Activated naive CD8-positive, alpha-beta T cell treated with anti-CD3 and anti-CD28 coated beads for 36 hours (primary cell): ENCODE measurements around the gene OR2T10. TPM values are rescaled to one million over a fixed set of nuclear protein-coding genes. Genes with fewer than 3 reads are reported as not detected.
"Not testable (repeated sequence)": the region's sequence is repeated elsewhere in the genome, so short reads cannot be mapped to it uniquely, and the experiment has no call there.

Experiments
- DNase-seq: peaks from one replicate; pipeline ENCODE4 v3.0.0; 2021
- H3K27ac Mint-ChIP-seq: one replicate; pipeline ENCODE4 v1.8.0; 2022; ENCODE audit warnings: mild to moderate bottlenecking, moderate library complexity, mixed read lengths
- H3K27me3 Mint-ChIP-seq: one replicate; pipeline ENCODE4 v1.8.0; 2022; ENCODE audit warnings: mild to moderate bottlenecking, mixed read lengths
- H3K36me3 Mint-ChIP-seq: one replicate; pipeline ENCODE4 v1.8.0; 2021; ENCODE audit warnings: mild to moderate bottlenecking, mixed read lengths
- H3K4me1 Mint-ChIP-seq: one replicate; pipeline ENCODE4 v1.8.0; 2021; ENCODE audit warnings: mixed read lengths
- H3K4me3 Mint-ChIP-seq: one replicate; pipeline ENCODE4 v1.8.0; 2022; ENCODE audit warnings: mild to moderate bottlenecking, moderate library complexity, mixed read lengths
- H3K9me3 Mint-ChIP-seq: one replicate; pipeline ENCODE4 v1.8.0; 2022; ENCODE audit warnings: mixed read lengths
- total RNA-seq, 2 experiments: library from RNA; stranded (reverse); gene quantifications; one replicate each; pipeline ENCODE4 v1.2.3, GENCODE V29; 2021

The OR2T10 gene
- total RNA-seq, 2 experiments from 2014 or later, result not detected

DNA sequence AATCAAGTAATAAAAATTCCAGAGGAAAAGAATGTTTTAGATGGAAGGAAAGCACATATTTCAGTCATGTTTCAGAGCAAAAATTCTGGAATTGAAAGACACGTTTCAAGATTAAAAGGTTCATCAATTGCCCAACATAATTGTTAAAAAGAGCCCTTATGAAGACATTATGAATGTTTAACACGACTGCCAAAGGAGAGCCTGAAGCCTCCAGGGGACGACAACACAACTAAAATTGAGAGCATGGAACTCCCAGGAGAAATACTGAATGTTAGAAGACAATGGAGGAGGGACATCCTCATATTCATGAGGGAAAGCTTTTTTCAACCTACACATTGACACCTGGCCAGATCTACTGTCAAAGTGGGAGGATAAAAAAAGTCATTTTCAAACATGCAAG is 21.4 kb upstream of the OR2T10 start:
- Mint-ChIP-seq H3K9me3 (peaks cover 1% of the 10 kb centered on the region), H3K27ac (no peak overlapping the region), H3K4me1 (peaks cover 10% of the 10 kb centered on the region), H3K36me3 (peaks cover 2% of the 10 kb centered on the region), H3K27me3 (no peaks in the 10 kb centered on the region), H3K4me3 (no peak overlapping the region)
- peak; percentile 8 for DNase-seq

DNA sequence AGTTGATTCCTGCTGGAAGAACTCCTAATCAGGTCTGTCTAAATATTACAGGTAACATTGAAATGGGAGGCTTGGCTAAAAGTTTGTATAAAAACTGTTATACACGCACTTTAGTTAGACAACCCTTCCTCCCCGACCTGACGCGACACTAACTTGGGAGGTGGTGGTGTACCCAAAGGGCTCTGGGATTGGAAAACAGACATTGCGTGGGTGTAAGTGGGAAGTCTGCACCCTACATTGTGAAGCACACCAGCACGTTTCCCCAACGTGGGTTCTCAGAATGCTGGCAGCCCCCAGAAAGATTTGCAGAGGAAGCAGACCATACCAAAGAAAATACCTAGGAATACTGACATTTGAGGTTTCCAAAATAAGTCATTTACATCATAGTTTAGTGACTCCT is 20.6 kb upstream of the OR2T10 start:
- H3K27me3 Mint-ChIP-seq, result no peaks in the 10 kb centered on the region
- no peak for DNase-seq
- peaks cover 2% of the 10 kb centered on the region for H3K36me3 Mint-ChIP-seq
- no peak overlapping the region for H3K27ac Mint-ChIP-seq
- no peak overlapping the region for H3K4me3 Mint-ChIP-seq
- H3K4me1 Mint-ChIP-seq, result peaks cover 15% of the 10 kb centered on the region
- peaks cover 1% of the 10 kb centered on the region for H3K9me3 Mint-ChIP-seq

DNA sequence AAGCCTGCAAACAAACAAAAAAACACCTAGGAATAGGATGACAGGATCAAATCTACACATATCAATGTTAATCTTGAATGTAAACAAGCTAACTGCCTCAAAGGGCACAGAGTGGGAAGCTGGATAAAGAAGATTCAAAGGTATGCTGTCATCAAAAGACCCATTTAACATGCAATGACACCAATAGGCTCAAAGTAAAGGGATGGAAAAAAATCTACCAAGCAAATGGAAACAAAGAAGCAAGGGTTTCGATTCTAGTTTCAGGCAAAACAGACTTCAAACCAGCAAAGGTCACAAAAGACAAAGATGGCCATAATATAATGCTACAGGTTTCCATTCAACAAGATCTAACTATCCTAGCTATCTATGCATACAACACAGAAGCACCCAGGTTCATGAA is 16.2 kb upstream of the OR2T10 start:
- H3K4me3 Mint-ChIP-seq, result no peak overlapping the region
- no peak for DNase-seq
- no peaks in the 10 kb centered on the region for H3K27me3 Mint-ChIP-seq
- peaks cover 21% of the 10 kb centered on the region for H3K4me1 Mint-ChIP-seq
- peaks cover 2% of the 10 kb centered on the region for H3K36me3 Mint-ChIP-seq
- H3K9me3 Mint-ChIP-seq, result peaks cover 1% of the 10 kb centered on the region
- H3K27ac Mint-ChIP-seq, result peak overlapping the region; percentile 84

DNA sequence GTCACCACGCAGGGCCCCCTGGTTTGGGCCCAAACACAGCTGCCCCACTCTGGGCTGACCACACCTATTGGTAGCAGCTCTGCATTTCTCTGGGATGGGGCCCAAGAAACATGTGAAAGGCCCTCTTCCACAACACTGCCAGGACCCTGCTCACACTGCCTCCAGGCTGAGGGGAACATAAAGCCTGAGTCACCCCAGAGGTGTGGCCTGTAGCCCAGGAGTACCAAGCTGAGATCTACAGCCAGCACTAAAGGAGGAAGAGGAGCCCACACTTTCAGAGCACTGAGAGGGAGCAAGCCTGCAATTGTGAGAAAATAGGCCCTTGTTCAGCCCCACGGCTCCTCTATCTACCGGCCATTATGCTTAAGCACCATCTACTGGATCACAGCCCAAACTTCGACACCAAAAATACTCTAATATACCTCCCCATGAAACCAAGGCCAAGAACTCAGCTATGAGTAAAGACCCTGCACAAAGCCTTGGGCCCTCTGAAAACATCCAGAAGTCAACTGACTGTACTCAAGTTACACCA is 14.4 kb upstream of the OR2T10 start:
- Mint-ChIP-seq H3K9me3 (peaks cover 1% of the 10 kb centered on the region), H3K27me3 (no peaks in the 10 kb centered on the region), H3K36me3 (peaks cover 2% of the 10 kb centered on the region), H3K27ac (no peak overlapping the region), H3K4me1 (peaks cover 19% of the 10 kb centered on the region), H3K4me3 (no peak overlapping the region)
- peak; percentile 6 for DNase-seq

DNA sequence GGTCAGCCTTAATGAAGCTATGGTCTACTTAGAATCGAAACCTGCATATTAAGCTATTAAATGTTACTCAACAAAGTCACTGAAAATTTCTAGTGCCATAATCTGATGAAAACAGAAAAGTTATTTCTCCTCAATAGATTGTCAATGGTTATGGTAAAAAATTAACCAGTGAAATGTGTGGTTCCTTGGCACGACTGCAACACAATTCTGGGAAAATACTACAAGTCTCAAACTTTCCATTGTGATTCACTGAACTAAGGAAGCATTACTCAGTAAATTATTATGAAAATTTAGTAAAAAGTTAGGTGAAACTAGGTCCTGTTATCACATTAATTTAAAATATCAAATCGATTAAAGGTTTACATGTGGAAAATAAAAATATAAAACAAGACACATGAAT is 12.8 kb upstream of the OR2T10 start:
- no peak for DNase-seq
- Mint-ChIP-seq H3K9me3 (peaks cover 1% of the 10 kb centered on the region), H3K4me3 (no peak overlapping the region), H3K4me1 (peaks cover 16% of the 10 kb centered on the region), H3K27me3 (no peaks in the 10 kb centered on the region), H3K36me3 (peaks cover 2% of the 10 kb centered on the region), H3K27ac (peak overlapping the region; percentile 29)

DNA sequence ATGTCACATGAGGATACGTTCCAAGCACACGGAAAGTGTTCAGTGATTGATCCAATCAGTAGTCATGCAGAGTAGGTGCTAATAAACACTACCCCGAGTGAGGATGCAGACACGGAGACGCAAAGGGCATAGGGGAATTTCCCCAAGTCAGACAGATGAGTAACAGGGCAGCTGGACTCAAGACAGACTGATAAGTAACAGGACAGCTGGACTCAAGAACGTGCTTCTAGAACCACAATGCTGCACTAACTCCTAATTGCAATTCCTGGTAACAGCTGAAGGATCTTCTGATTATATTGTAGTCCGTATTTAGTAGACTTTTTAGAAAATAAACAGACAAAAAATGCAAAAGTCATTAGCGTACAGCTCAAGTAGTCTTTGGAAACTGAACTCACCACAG is 1.9 kb upstream of the OR2T10 start:
- no peaks in the 10 kb centered on the region for H3K9me3 Mint-ChIP-seq
- H3K4me1 Mint-ChIP-seq, result peaks cover 4% of the 10 kb centered on the region
- H3K4me3 Mint-ChIP-seq, result no peak overlapping the region
- H3K27me3 Mint-ChIP-seq, result no peaks in the 10 kb centered on the region
- H3K36me3 Mint-ChIP-seq, result peaks cover 3% of the 10 kb centered on the region
- no peak for DNase-seq
- H3K27ac Mint-ChIP-seq, result no peak overlapping the region

DNA sequence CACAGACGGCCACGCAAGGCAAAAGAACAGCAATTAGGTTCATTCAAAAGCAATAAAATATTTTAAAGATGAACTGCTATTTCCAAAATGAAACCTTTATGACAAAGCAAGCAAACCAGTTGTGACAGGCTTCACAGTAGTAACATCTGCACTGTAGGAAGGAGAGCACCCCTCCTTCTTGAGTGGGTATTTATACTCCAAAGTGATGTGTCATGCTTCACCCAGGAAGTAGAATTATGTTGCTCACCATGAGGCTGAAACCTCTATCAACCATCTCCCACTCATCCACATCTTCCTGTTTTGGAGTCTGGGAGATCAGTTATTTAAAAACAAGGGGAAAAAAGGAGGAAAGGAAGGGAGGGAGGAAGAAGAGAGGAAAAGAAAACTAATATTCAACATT is 885 bp downstream of the OR2T10 start:
- DNase-seq, result no peak
- Mint-ChIP-seq H3K27me3 (no peaks in the 10 kb centered on the region), H3K27ac (no peak overlapping the region), H3K4me1 (peaks cover 4% of the 10 kb centered on the region), H3K4me3 (no peak overlapping the region), H3K9me3 (no peaks in the 10 kb centered on the region), H3K36me3 (no peaks in the 10 kb centered on the region)

DNA sequence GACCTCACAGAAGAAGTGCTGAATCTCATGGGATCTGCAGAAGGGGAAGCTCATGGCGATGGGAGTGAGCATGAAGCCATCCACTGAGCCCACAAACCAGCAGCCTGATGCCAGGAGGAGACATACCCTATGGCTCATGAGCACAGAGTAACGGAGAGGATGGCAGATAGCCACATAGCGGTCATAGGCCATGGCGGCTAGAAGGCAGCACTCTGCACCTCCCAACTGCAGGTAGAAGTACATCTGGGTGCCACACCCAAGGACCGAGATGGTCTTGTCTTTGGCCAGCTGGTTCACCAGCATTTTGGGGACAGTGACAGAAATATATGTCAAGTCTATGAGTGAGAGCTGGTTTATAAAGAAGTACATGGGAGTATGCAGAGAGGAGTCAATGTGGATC is 4.3 kb downstream of the OR2T10 start:
- Mint-ChIP-seq H3K27ac (no peak overlapping the region), H3K4me3 (no peak overlapping the region), H3K4me1 (peaks cover 4% of the 10 kb centered on the region)

DNA sequence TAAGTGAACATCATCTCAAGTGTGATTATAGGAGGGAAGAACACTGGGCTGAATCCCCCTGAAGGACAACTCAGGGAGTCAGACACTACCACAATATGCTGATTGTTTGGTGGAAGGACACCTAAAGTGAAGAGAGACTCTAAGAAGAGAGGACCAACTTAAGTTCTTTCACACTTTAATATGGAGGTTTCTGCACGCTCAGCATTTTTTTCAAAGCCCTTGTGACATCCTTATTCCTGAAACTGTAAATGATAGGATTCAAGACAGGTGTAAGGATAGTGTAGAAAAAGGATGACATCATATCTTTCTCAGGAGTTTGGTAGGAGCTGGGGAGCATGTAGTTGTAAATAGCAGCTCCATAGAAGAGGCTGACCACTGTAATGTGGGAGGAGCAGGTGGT is 4.8 kb downstream of the OR2T10 start:
- Mint-ChIP-seq H3K4me1 (peaks cover 4% of the 10 kb centered on the region), H3K36me3 (no peaks in the 10 kb centered on the region), H3K4me3 (no peak overlapping the region), H3K9me3 (no peaks in the 10 kb centered on the region), H3K27ac (no peak overlapping the region), H3K27me3 (no peaks in the 10 kb centered on the region)
- DNase-seq, result no peak

More for the DNA sequence above, 4.3 kb downstream of the OR2T10 start:
- Mint-ChIP-seq H3K27me3 (no peaks in the 10 kb centered on the region), H3K36me3 (no peaks in the 10 kb centered on the region), H3K9me3 (no peaks in the 10 kb centered on the region)
- no peak for DNase-seq

DNA sequence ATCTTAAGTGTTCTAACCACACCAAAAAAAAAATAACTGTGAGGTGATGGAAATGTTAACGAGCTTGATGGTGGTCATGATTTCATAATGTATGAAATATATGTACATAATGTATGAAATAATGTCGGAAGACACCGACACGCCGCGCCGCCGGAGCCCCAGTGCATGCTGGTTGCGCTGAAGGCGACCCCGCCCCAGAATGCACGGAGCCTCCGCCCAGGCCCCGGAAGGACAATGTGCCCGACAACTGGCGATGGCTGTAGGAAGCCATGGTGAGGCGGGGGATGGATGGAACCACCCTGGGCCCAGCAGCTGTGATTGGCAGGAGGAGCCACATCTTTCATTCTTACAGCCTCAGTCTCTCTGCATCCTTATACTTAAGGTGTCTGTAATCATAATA is 7.4 kb downstream of the OR2T10 start:
- H3K36me3 Mint-ChIP-seq, result no peaks in the 10 kb centered on the region
- H3K27ac Mint-ChIP-seq, result no peak overlapping the region
- H3K4me3 Mint-ChIP-seq, result no peak overlapping the region
- H3K9me3 Mint-ChIP-seq, result no peaks in the 10 kb centered on the region
- no peaks in the 10 kb centered on the region for H3K27me3 Mint-ChIP-seq
- no peak for DNase-seq
- H3K4me1 Mint-ChIP-seq, result no peaks in the 10 kb centered on the region

DNA sequence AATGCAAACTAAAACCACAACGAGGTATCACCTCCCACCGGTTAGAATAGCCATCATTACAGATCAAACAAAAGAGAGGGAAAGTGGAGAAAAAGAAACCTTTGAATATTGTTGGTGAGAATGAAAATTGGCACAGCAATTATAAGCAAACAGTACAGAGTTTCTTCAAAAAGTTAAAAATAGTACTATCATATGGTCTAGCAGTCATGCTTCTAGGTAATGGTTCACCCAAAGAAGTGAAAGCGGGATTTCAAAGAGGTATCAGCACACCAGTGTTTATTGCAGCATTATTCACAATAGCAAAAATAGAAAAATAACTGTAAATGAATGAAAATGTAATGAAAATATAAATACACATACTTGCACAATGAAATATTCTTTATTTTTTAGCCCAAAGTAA is 8.2 kb downstream of the OR2T10 start:
- DNase-seq, result no peak
- Mint-ChIP-seq H3K9me3 (no peaks in the 10 kb centered on the region), H3K27ac (no peak overlapping the region), H3K4me1 (no peaks in the 10 kb centered on the region), H3K36me3 (no peaks in the 10 kb centered on the region), H3K27me3 (no peaks in the 10 kb centered on the region), H3K4me3 (no peak overlapping the region)

DNA sequence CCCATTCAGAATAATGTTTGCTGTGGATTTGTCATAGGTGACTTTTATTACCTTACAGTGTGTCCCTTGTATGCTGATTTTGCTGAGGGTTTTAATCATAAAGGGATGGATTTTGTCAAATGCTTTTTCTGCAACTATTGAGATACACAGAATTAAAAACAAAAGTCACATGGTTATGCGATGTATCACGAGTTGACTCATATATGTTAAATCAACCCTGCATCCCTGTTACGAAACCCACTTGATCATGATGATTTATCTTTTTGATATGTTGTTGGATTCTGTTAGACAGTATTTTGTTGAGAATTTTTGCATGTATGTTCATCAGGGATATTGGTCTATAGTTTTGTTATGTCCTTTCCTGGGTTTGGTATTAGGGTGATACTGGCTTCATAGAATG is 12.2 kb downstream of the OR2T10 start:
- Mint-ChIP-seq H3K9me3 (no peaks in the 10 kb centered on the region), H3K4me1 (no peaks in the 10 kb centered on the region), H3K27me3 (no peaks in the 10 kb centered on the region), H3K36me3 (no peaks in the 10 kb centered on the region), H3K4me3 (no peak overlapping the region), H3K27ac (no peak overlapping the region)
- no peak for DNase-seq

DNA sequence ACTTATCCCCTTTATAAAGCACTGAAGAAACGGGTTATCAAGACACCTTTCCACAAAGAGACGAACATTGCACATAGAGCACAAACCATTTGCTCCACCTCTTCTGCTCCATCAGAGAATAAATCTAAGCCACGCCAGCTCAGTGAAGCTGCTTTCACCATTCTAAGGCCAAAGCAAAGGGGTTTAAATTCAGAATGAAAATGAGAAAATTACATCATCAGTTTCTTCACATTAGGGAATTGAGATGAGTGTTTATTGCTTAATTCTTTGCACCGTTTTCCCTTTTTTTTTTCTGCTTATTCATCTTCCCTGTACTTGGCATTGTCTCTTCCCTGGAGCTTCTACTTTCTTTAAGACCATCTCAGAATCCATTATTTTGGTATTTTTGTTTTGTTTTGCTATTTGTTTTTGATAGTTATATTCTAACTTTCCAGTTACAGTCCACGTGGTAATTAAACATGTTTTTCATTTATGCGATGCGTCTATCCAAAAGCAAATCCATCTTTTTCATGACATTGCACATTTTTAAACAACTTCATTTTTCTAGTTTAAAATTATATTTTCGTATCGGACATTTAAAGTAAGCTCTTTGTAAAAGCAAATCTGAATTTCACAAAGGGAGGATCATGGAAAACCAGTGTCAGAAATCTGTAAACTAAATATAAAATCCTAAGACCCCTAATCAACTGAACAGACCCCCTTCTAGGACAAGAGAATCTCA is 21.1 kb downstream of the OR2T10 start:
- DNase-seq, result no peak
- Mint-ChIP-seq H3K27ac (no peak overlapping the region), H3K27me3 (no peaks in the 10 kb centered on the region), H3K9me3 (peaks cover 8% of the 10 kb centered on the region), H3K4me1 (no peaks in the 10 kb centered on the region), H3K36me3 (no peaks in the 10 kb centered on the region), H3K4me3 (no peak overlapping the region)

DNA sequence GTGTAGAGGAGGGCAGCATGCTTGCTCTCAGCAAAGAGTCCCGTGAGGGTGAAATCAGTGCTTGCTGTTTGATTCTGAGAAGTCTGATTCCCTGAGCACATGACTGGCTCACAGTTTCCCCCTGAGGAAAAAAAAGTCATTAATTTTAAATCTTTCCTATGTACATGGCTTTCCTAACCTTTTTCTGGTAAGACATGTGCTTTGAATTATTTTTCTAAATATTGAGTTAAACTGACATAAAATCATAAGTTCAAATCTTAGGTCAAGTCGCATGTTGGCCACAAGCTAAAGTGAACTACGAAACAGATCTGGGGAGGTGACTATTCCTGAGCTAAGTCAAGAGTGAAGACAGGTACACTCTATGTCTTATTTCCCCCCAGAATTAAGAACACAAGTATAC is 22.8 kb downstream of the OR2T10 start, which contains the start of gene OR2T34:
TSS of gene OR2T34 (minus strand) at position 101 of the 400 bp plus-strand sequence. CDS start at position 101, 0 bp downstream.
- DNase-seq, H3K36me3 Mint-ChIP-seq, H3K4me3 Mint-ChIP-seq, H3K9me3 Mint-ChIP-seq, H3K4me1 Mint-ChIP-seq, H3K27me3 Mint-ChIP-seq, H3K27ac Mint-ChIP-seq: not testable (repeated sequence)

DNA sequence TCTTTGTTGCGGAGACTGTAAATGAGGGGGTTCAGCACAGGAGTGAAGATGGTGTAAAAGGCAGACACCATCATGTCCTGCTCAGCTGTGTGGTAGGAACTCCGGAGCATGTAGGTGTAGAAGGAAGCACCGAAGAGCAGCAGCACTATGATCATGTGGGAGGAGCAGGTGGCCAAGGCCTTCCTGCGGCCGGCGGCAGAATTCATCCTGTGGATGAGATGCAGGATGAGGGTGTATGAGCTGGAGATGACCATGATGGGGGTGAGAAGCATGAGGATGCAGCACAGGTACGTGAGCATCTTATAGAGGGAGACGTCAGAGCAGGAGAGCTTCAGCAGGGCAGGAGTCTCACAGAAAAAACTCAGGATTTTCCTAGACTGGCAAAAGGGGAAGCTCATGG is 23.6 kb downstream of the OR2T10 start:
- H3K27me3 Mint-ChIP-seq, H3K27ac Mint-ChIP-seq, DNase-seq, H3K9me3 Mint-ChIP-seq, H3K4me1 Mint-ChIP-seq, H3K36me3 Mint-ChIP-seq, H3K4me3 Mint-ChIP-seq: not testable (repeated sequence)

DNA sequence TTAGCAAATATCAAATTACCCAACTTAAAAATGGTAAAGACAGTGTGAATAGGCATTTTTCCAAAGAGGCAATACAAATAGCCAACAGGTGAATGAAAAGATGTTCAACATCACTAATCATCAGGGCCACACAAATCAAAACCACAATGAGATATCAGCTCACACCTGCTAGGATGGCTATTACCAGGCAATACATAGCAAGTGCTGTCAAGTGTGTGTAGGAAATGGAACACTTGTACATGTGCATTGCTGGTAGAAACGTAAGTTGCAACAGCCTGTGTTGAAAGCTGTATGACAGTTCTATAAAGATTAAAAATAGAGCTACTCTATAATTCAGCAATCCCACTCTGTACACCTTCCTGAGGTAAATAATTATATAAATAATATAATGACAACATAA is 25.5 kb downstream of the OR2T10 start:
- H3K36me3 Mint-ChIP-seq, DNase-seq, H3K4me1 Mint-ChIP-seq, H3K4me3 Mint-ChIP-seq, H3K27me3 Mint-ChIP-seq, H3K9me3 Mint-ChIP-seq, H3K27ac Mint-ChIP-seq: not testable (repeated sequence)
